Activated T-helper 17 cell treated with anti-CD3 and anti-CD28 coated beads, Interleukin-2, amount 50 U/mL, for 72 hours (primary cell): ENCODE results near the gene WDR55. TPM values are rescaled to one million over a fixed set of nuclear protein-coding genes. Genes with fewer than 3 reads are reported as not detected.
"Not testable (repeated sequence)": the region's sequence is repeated elsewhere in the genome, so short reads cannot be mapped to it uniquely, and the experiment has no call there.

ENCODE experiments used
- ATAC-seq: fragments of 150-1000 bp; cut with Tn5 transposase; replicated peaks from 2 replicates; pipeline ENCODE4 v1.10.0; 2021; ENCODE audit warnings: mild to moderate bottlenecking, moderate library complexity
- H3K27ac Mint-ChIP-seq: one replicate; pipeline ENCODE4 v1.8.0; 2022; ENCODE audit warnings: mixed read lengths
- H3K27me3 Mint-ChIP-seq: one replicate; pipeline ENCODE4 v1.8.0; 2022; ENCODE audit warnings: mixed read lengths
- H3K36me3 Mint-ChIP-seq: one replicate; pipeline ENCODE4 v1.8.0; 2022; ENCODE audit warnings: low read depth, mild to moderate bottlenecking, mixed read lengths
- H3K4me1 Mint-ChIP-seq: one replicate; pipeline ENCODE4 v1.8.0; 2022; ENCODE audit warnings: mixed read lengths
- H3K4me3 Mint-ChIP-seq: one replicate; pipeline ENCODE4 v1.8.0; 2022; ENCODE audit warnings: mild to moderate bottlenecking, mixed read lengths
- H3K9me3 Mint-ChIP-seq: one replicate; pipeline ENCODE4 v1.8.0; 2022; ENCODE audit warnings: mixed read lengths
- total RNA-seq, 2 donors: library from RNA; stranded (reverse); gene quantifications; one replicate each; pipeline ENCODE4 v1.2.3, GENCODE V29; 2022

Gene WDR55
- total RNA-seq, 2 donors from 2014 or later = 38.8 TPM

DNA sequence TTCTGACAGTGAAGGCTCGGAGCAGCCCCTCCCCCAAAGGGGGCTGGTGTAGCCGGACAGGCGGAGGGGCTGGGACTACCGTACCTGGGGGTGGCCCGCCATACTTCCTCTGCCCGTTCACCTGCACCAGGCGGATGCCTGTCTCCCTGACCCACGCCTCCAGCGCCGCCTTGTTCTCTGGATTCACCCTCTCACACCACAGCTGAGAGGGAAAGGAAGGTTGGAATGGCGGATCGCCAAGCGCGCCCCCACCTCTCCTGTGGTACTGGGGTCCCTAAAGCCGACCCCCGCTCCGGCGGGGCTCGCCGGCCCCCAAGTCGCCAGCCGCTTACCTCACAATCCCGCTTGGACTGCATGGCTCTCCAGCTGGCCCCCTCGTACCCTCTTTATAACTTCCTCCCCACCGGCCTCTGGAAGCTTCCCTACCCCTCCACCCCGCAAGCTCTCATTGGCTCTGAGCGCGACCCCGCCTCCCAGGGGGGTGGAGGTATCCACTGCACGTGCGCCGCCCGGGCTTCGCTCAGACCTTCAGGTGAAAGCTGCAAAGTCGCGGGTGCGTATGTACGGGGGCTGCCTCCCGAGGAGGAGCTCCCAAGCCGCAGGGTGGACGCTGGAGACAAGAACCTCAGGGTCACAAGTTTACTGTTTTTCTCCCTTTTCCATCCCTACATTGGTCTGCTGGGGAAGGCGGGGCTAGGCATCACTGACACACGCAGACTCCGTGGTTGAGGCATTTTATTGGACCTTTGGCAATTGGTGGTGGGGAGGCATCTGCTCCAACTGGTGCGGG, 8.7 kb downstream of the WDR55 start, which contains the start of gene DND1:
DND1 (minus strand) TSS at position 390 of the 790 bp plus-strand sequence; CDS start at position 356, 34 bp downstream.
- H3K36me3 Mint-ChIP-seq = peaks cover 97% of the 10 kb centered on the region
- no peak within 1 kb of the TSS for H3K27ac Mint-ChIP-seq
- H3K9me3 Mint-ChIP-seq = no peaks in the 10 kb centered on the region
- no peak for ATAC-seq
- H3K4me3 Mint-ChIP-seq = no peak within 1 kb of the TSS
- H3K27me3 Mint-ChIP-seq = no peaks in the 10 kb centered on the region
- no peaks in the 10 kb centered on the region for H3K4me1 Mint-ChIP-seq

DNA sequence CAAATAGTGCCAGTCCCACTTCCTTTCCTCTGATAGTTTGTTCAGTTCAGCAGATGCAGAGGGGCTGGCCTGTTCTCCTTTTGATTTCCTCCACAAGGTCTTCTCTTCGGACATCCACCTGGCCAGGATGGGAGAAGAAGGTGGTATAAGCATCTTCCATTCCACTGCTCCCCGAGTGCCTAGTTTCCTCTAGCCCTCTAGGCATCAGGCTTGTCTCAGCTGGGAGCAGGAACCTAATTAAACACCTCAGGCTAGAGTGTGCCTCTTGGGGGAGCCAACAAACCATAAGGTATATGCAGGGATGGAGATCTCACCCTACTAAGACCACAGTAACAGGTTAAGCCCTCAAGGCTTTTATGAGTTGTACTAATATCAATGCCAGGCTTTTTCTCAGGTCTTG, 9.5 kb downstream of the WDR55 start:
- ATAC-seq = peak; percentile 40
- no peak overlapping the region for H3K4me3 Mint-ChIP-seq
- H3K27me3 Mint-ChIP-seq = no peaks in the 10 kb centered on the region
- H3K9me3 Mint-ChIP-seq = no peaks in the 10 kb centered on the region
- no peak overlapping the region for H3K27ac Mint-ChIP-seq
- peaks cover 97% of the 10 kb centered on the region for H3K36me3 Mint-ChIP-seq
- no peaks in the 10 kb centered on the region for H3K4me1 Mint-ChIP-seq

DNA sequence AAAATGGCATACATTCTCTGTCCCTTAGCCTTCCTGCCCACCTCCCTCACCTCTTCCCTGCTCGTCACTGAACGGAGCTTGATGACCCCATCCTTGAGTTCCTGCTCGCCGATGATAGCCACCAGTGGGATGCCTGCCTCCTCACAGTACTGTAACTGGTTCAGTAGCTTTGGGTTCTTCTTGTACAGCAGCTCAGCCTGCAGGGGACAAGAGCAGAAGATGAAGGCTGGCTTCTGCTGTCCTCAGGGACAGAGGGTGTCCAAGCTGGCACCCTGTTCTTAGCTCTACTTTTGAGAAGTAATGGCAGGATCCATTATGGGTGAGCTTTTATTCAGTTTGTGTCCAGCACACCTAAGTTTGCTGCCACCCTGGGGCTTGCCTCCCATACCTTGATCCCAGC, 9.9 kb downstream of the WDR55 start:
- Mint-ChIP-seq H3K9me3 (no peaks in the 10 kb centered on the region), H3K4me3 (no peak overlapping the region), H3K36me3 (peaks cover 97% of the 10 kb centered on the region), H3K27me3 (no peaks in the 10 kb centered on the region), H3K4me1 (no peaks in the 10 kb centered on the region), H3K27ac (no peak overlapping the region)
- ATAC-seq = no peak

DNA sequence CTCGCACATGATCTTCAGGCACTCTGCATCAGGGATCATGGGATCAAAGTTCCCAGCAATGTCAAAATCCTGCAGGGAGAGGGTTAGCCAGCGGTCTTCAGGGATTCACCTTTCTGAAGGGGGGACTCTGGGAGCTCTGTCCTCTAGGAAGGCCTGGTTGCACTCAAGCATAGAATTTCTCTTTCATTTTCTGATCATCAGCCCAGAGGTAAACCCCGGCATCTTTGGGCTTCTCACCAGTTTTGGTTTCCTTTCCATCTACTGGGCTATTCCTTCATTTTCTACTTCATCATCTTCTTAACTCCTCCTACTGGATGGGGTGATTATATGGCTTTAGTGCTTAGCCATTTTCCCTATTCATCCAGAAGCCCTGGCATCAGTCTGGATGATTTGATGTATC, 13.2 kb downstream of the WDR55 start:
- Mint-ChIP-seq H3K27ac (peak overlapping the region; percentile 73), H3K9me3 (no peaks in the 10 kb centered on the region), H3K27me3 (no peaks in the 10 kb centered on the region), H3K4me3 (no peak overlapping the region), H3K4me1 (no peaks in the 10 kb centered on the region), H3K36me3 (peaks cover 95% of the 10 kb centered on the region)
- no peak for ATAC-seq

DNA sequence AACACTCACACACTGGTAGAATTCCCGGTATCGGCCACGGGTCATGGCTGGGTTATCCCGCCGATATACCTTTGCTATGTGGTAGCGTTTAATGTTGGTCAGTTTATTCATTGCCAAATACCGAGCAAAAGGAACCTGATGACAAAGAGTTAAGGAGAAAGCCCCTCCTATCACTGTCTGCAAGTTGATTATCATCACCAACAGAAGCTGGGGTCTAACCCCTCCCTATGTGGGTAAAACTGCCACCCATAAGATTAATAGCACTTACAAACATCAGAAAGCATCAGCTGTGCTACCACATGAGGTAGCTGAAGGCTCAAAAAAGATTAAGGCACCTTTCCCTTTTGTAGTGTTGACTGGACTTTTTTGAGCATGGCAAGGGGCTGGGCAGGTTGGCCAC, 14.3 kb downstream of the WDR55 start:
- Mint-ChIP-seq H3K27me3 (no peaks in the 10 kb centered on the region), H3K4me3 (no peak overlapping the region), H3K9me3 (no peaks in the 10 kb centered on the region), H3K4me1 (no peaks in the 10 kb centered on the region), H3K36me3 (peaks cover 95% of the 10 kb centered on the region), H3K27ac (no peak overlapping the region)
- no peak for ATAC-seq

DNA sequence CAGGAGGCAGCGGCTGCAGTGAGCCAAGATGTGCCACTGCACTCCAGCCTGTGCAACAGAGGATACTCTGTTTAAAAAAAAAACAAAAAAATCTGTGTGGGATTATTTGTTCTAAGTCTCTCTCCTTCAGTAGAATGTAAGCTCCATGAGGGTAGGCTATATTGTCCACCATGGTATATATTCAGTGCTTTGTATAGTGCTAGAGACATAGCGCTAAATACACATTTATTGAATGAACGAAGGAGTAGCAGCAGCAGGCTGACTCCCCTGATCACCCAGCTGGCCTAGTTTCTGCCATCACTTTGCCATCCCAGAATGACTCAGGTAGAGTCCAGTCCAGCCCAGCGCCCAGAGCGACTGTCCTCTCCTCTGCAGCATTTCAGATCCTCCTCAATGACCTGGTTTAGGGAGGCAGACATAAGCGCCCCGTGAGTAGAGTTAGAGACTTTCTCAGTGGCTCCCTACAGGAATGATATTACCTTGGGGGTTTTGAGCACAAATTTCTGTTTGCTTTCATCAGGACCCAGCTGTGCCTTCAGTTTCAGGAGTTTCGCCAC, 25.8 kb downstream of the WDR55 start:
- Mint-ChIP-seq H3K4me3 (peak overlapping the region; percentile 99), H3K4me1 (peaks cover 13% of the 10 kb centered on the region), H3K9me3 (no peaks in the 10 kb centered on the region), H3K27ac (peak overlapping the region; percentile 97), H3K36me3 (peaks cover 92% of the 10 kb centered on the region), H3K27me3 (no peaks in the 10 kb centered on the region)
- peak; percentile 25 for ATAC-seq

DNA sequence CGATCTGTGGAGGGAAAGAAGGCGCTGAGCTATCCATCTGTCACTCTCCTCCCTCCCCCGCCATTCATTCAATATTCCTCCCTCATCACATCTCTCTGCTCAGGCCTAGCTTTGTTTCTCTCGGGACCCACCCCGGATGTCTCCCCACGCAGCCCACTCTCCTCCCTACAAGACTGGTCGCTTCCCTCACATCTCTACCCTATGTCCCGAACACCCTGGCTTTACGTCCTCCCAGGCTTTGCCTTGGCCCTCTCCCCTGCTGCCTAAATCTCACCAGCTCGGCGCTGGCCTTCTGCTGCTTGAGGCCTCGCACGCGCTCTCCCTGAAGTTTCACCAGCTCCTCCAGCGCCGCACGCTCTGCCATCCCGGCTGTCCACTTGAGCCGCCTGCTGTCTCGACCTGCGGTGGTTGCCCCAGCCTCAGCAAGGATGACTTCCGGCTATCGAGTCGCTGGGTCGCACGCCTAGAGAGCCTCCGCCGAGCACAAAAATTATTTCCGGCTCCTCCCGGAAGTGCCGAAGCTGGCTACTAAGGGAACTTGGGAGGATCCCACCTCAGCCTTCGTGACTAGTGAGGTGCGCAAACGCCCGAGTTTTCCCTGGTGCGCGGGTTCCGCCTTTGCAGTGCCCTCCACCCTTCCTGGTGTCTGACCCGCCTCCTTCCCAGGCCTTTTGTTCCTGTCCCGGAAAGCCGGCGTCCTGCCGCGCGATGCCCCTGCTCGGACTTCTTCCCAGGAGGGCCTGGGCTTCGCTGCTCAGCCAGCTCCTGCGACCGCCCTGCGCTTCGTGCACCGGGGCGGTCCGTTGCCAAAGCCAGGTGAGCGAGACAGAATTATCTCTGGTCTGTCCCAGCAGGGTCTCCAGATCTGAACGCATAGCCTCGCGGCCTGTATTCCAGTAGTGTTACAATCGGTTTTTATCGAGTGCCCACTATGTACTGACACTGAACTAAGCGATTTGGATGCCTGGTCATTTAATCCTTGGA, 26.5 kb downstream of the WDR55 start, which contains the start of the genes HARS1 and HARS2:
HARS1 (minus strand) TSS at position 430 of the 984 bp plus-strand sequence; CDS start at position 364, 66 bp downstream.
HARS2 (plus strand) TSS at position 515 of the 984 bp plus-strand sequence; CDS start at position 709, 194 bp downstream.
- peak within 1 kb of the TSS; percentile 99 for H3K4me3 Mint-ChIP-seq
- peaks cover 92% of the 10 kb centered on the region for H3K36me3 Mint-ChIP-seq
- H3K27me3 Mint-ChIP-seq = no peaks in the 10 kb centered on the region
- H3K4me1 Mint-ChIP-seq = peaks cover 18% of the 10 kb centered on the region
- H3K9me3 Mint-ChIP-seq = no peaks in the 10 kb centered on the region
- ATAC-seq = peak; percentile 95
- peak within 1 kb of the TSS; percentile 97 for H3K27ac Mint-ChIP-seq

DNA sequence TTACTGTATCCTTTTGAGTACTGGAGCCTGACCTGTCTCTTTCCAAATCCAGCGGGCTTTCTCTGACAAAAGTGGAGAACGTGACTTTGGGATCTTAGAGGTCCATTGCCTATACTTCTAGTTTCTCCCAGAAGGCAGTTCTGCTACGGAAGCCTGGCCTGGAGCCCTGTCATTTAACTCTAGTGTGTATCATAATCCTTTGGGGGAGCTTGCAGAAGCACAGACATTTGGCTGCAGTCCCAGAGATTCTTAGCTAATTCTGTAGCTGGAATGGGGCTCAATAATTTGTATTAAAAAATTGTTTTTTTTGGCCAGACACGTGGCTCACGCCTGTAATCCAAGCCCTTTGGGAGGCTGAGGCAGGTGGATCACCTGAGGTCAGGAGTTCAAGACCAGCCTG, 29.6 kb downstream of the WDR55 start:
- no peaks in the 10 kb centered on the region for H3K27me3 Mint-ChIP-seq
- peaks cover 18% of the 10 kb centered on the region for H3K4me1 Mint-ChIP-seq
- H3K9me3 Mint-ChIP-seq = no peaks in the 10 kb centered on the region
- H3K27ac Mint-ChIP-seq = no peak overlapping the region
- H3K4me3 Mint-ChIP-seq = no peak overlapping the region
- no peak for ATAC-seq
- H3K36me3 Mint-ChIP-seq = peaks cover 92% of the 10 kb centered on the region

DNA sequence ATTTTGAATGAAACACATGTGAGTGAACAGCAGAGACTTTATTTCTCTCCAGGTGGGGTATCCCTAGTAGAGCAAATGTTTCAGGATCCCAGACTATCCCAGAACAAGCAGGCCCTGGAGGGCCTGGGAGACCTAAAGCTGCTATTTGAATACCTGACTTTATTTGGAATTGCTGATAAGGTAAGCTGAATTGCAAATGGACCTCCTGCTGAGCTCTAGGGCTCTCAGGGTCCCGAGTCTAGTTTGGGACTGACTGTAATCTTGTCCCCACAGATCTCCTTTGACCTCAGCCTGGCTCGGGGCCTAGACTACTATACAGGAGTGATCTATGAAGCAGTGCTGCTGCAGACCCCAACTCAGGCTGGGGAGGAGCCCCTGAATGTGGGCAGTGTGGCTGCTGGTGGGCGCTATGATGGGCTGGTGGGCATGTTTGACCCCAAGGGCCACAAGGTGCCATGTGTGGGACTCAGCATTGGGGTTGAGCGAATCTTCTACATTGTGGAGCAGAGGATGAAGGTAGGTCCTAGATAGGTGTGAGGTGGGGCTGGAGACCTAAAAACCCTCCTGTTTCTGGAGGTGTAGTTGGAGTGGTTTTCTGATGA, 32.3 kb downstream of the WDR55 start:
- no peaks in the 10 kb centered on the region for H3K27me3 Mint-ChIP-seq
- H3K9me3 Mint-ChIP-seq = no peaks in the 10 kb centered on the region
- no peak overlapping the region for H3K4me3 Mint-ChIP-seq
- H3K4me1 Mint-ChIP-seq = peaks cover 26% of the 10 kb centered on the region
- no peak for ATAC-seq
- H3K27ac Mint-ChIP-seq = peak overlapping the region; percentile 26
- peaks cover 92% of the 10 kb centered on the region for H3K36me3 Mint-ChIP-seq

DNA sequence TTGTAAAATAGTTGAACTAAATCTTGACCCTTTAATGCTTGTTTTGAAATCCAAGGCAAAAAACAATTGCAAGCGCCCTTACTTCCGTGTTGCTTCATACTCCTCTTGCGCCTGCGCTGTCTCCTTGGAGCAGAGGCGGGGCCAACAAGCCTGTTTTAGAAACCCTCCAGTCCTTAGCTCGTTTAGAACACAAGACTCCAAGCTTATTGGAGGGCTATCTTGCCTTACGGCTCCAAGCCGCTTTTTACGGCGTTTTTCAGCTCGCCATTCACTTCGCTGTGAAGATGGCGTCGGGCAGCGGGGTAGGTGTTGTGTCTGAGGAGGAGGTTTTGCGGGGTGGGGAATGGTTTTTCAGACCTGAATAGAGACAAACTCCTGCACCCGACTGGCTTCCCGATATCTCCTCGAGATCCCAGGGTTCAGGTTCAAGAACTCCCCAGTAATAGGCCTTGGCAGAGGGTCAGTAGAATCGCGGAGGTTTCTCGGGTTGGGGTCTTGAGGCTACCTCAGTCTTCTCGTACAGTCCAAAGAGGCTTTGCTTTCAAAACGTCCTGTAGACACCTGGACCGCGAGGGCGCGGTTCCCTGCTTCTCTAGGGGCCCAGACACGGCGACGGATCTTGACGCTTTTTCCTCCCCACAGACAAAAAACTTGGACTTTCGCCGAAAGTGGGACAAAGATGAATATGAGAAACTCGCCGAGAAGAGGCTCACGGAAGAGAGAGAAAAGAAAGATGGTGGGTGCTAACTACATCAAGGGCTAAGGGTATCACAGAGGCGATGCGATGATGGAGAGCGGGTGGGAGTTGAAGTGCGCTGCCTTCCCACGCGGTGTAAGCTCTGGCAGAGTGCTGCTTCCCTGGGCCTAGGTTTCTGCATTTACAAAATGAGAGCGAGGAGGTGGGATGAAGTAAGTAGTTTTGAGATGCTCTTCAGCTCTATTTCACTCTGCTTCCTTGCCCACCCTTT, 35.8 kb downstream of the WDR55 start, which contains the start of gene ZMAT2:
ZMAT2 (plus strand) TSS at position 271 of the 968 bp plus-strand sequence; CDS start at position 285, 14 bp downstream.
- H3K27ac Mint-ChIP-seq = peak within 1 kb of the TSS; percentile 98
- H3K27me3 Mint-ChIP-seq = no peaks in the 10 kb centered on the region
- peak within 1 kb of the TSS; percentile 100 for H3K4me3 Mint-ChIP-seq
- H3K9me3 Mint-ChIP-seq = no peaks in the 10 kb centered on the region
- ATAC-seq = peak; percentile 98
- peaks cover 98% of the 10 kb centered on the region for H3K36me3 Mint-ChIP-seq
- H3K4me1 Mint-ChIP-seq = peaks cover 24% of the 10 kb centered on the region

DNA sequence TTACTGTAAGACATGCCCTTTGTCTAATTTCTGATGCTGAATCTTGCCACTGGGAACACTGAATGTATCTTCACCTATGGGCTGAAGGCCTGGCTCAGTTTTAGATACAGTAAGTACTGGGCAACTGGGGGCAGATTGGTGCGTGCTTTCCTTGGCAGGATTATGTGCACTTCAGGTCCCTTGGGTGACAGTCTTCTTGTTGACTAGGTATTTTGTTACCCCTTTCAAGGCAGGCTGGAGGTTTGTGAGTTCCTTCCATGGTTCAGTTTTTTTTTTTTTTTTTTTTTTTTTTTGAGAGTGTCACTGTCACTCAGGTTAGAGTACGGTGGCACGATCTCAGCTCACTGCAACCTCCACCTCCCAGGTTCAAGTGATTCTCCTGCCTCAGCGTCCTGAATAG, 43.1 kb downstream of the WDR55 start:
- Mint-ChIP-seq H3K4me1 (peaks cover 15% of the 10 kb centered on the region), H3K27me3 (no peaks in the 10 kb centered on the region), H3K27ac (no peak overlapping the region), H3K36me3 (peaks cover 64% of the 10 kb centered on the region), H3K4me3 (no peak overlapping the region), H3K9me3 (peaks cover 3% of the 10 kb centered on the region)
- ATAC-seq = no peak

DNA sequence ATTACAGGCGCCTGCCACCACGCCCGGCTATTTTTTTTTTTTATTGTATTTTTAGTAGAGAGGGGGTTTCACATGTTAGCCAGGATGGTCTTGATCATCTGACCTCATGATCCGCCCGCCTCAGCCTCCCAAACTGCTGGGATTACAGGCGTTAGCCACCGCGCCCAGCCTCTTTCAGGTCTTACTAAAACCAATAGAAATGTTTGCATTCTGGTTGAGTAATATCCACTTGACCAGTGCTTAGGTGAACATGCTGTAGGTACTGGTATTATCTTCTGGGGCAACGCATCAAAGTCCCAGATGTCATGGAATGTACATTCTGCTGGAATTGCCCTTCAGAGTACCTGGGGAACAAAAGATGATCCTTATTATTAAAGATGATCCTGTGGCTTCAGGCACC, 44.1 kb downstream of the WDR55 start:
- H3K27ac Mint-ChIP-seq, ATAC-seq, H3K27me3 Mint-ChIP-seq, H3K9me3 Mint-ChIP-seq: not testable (repeated sequence)
- Mint-ChIP-seq H3K4me3 (peak overlapping the region; percentile 95), H3K4me1 (peaks cover 17% of the 10 kb centered on the region), H3K36me3 (peaks cover 54% of the 10 kb centered on the region)
